HepG2 (cell line): ENCODE results near the gene DTD2. TPM values are rescaled to one million over a fixed set of nuclear protein-coding genes. Genes with fewer than 3 reads are reported as not detected.

Source experiments
- ATAC-seq: fragments of 200-7000 bp; cut with Tn5 transposase; 3 replicates; pipeline ENCODE4 v1.9.1; 2020; ENCODE audit warnings: mild to moderate bottlenecking, moderate library complexity
- BruUV-seq: library from RNA; stranded (reverse); fragments of 400-500 nt; replicated peaks from 2 replicates; lab custom pipeline; 2021; lab: Mats Ljungman, UMichigan
- CTCF ChIA-PET: fragments of 300-600 bp; formaldehyde crosslinking; extraction: SDS; loops from one replicate; lab custom pipeline; 2021; ENCODE audit warnings: low total read pairs, inconsistent platforms, low intra/inter-chr PET ratio; lab: Yijun Ruan, JAX
- POLR2A ChIA-PET: fragments of 350-600 bp; sonication (Branson Sonifier 250); formaldehyde crosslinking; loops from one replicate; lab custom pipeline; 2020; ENCODE audit warnings: antibody characterized with exemption, inconsistent platforms; lab: Yijun Ruan, JAX
- DNase-seq: peaks from one replicate; pipeline ENCODE4 v3.0.0-alpha.2; 2015; ENCODE audit warnings: low spot score
- FAIRE-seq: peaks from 3 replicates; lab custom pipeline; 2011; peaks lifted over from hg19 to GRCh38; lab: Jason Lieb, UNC
- H2AFZ ChIP-seq: one replicate; pipeline ENCODE4 v1.6.1; 2011; ENCODE audit warnings: low read length, inconsistent platforms
- H3K27ac ChIP-seq: fragments of 300-600 bp; 3 replicates; pipeline ENCODE4 v1.8.0; 2011; ENCODE audit warnings: mixed run types, mild to moderate bottlenecking, mixed read lengths, low read length, inconsistent platforms; ENCODE audit not compliant: insufficient read depth; ENCODE audit errors: extremely low read length
- H3K27me3 ChIP-seq, 2 experiments: fragments of 200-600 bp in 1 of 2; 2 replicates in 1 of 2; 3 replicates in 1 of 2; pipeline versions ENCODE4 v1.6.0 to v1.8.0; 2011; ENCODE audit warnings: low read length in 2 of 2, mild to moderate bottlenecking in 2 of 2, moderate library complexity in 2 of 2, inconsistent platforms in 1 of 2; ENCODE audit not compliant: insufficient read depth in 2 of 2, control insufficient read depth in 1 of 2
- H3K36me3 ChIP-seq, 2 experiments: fragments of 200-600 bp in 1 of 2; replicated peaks in 1 of 2; 2 replicates in 1 of 2; 3 replicates in 1 of 2; pipeline versions ENCODE4 v1.5.1 to v1.8.0; 2011; ENCODE audit warnings: low read length in 2 of 2, inconsistent platforms in 1 of 2; ENCODE audit not compliant: insufficient read depth in 2 of 2, control insufficient read depth in 1 of 2
- H3K4me1 ChIP-seq: 2 replicates; pipeline ENCODE4 v1.5.1; 2012; ENCODE audit warnings: low read length, inconsistent platforms; ENCODE audit not compliant: insufficient read depth
- H3K4me2 ChIP-seq: 2 replicates; pipeline ENCODE4 v1.6.0; 2011; ENCODE audit warnings: low read depth, low read length, inconsistent platforms
- H3K4me3 ChIP-seq, 3 experiments: fragments of 200-600 bp in 1 of 3; sonication (generic), shearing (Covaris generic) in 1 of 3; replicated peaks in 1 of 3; 2 replicates each; pipeline ENCODE4 v1.5.1; 2011 to 2016; ENCODE audit warnings: low read length in 3 of 3, inconsistent platforms in 2 of 3, low read depth in 2 of 3, mild to moderate bottlenecking in 2 of 3, control low read depth in 1 of 3, mixed read lengths in 1 of 3; ENCODE audit not compliant: insufficient read depth in 1 of 3
- H3K79me2 ChIP-seq: one replicate; pipeline ENCODE4 v1.6.1; 2011; ENCODE audit warnings: low read length, inconsistent platforms; ENCODE audit not compliant: insufficient read depth
- H3K9ac ChIP-seq: 2 replicates; pipeline ENCODE4 v1.6.0; 2011; ENCODE audit warnings: mild to moderate bottlenecking, low read depth, low read length, inconsistent platforms; ENCODE audit not compliant: insufficient read depth
- H3K9me3 ChIP-seq: 2 replicates; pipeline ENCODE4 v1.5.1; 2012; ENCODE audit warnings: mild to moderate bottlenecking, low read length
- H4K20me1 ChIP-seq: 2 replicates; pipeline ENCODE4 v1.6.0; 2011; ENCODE audit warnings: inconsistent platforms, mild to moderate bottlenecking, low read length, moderate library complexity; ENCODE audit not compliant: insufficient read depth
- KDM4B ChIP-seq: sonication (generic); formaldehyde crosslinking; IDR thresholded peaks from 2 replicates; pipeline ENCODE4 v1.4.0; 2020; ENCODE audit warnings: missing genetic modification reagents
- SMAD9 ChIP-seq: sonication (generic); formaldehyde crosslinking; IDR thresholded peaks from 2 replicates; pipeline ENCODE4 v1.5.1; 2020; ENCODE audit warnings: mild to moderate bottlenecking, missing genetic modification reagents
- U2AF1 ChIP-seq: fragments of 200-400 bp; formaldehyde crosslinking; optimal IDR thresholded peaks from 2 replicates; pipeline ENCODE3; 2017; ENCODE audit warnings: mild to moderate bottlenecking, low read depth, low read length
- ZBTB7A ChIP-seq: sonication (generic); formaldehyde crosslinking; IDR thresholded peaks from 2 replicates; pipeline ENCODE4 v1.8.0; 2022; ENCODE audit warnings: mild to moderate bottlenecking, missing genetic modification reagents
- ZNF205 ChIP-seq: IDR thresholded peaks from 2 replicates; pipeline ENCODE4 v1.6.1; 2018; ENCODE audit warnings: missing biosample characterization, missing genetic modification reagents
- ZNF263 ChIP-seq: sonication (generic); formaldehyde crosslinking; IDR thresholded peaks from 2 replicates; pipeline ENCODE4 v1.4.0; 2020; ENCODE audit warnings: missing genetic modification reagents
- ZSCAN29 ChIP-seq: sonication (generic); formaldehyde crosslinking; conservative IDR thresholded peaks from 2 replicates; pipeline ENCODE4 v1.4.0; 2020; ENCODE audit warnings: mild to moderate bottlenecking, missing genetic modification reagents
- WGBS: methylation state at CpG from one replicate; pipeline ENCODE4 v1.1.6; 2017; ENCODE audit warnings: low lambda C conversion rate; 5-methylcytosine and 5-hydroxymethylcytosine counted together
- in situ Hi-C: cut with HindIII; loops from 2 replicates; pipeline ENCODE4 v1.10.0; 2017; ENCODE audit warnings: low pct_unique_long_range_greater_than_20kb; ENCODE audit not compliant: extremely low pct_ligation_motif_present
- intact Hi-C: fragments of 100-400 bp; cut with micrococcal nuclease; formaldehyde crosslinking; loops from one replicate; pipeline ENCODE4 v1.10.0; 2022; ENCODE audit not compliant: unreplicated experiment
- polyA plus RNA-seq, 8 experiments: library from polyadenylated mRNA; depleted of rRNA in 3 of 8; stranded (reverse) in 7 of 8; unstranded in 1 of 8; fragments of >200 nt; fragmentation: Illumina TruSeq in 4 of 8; extraction: Trizol in 4 of 8; gene quantifications; 2 replicates each; pipeline versions ENCODE4 v1.2.1 to v1.2.3, GENCODE V29; 2011 to 2016; ENCODE audit warnings: low read depth in 4 of 8, missing spikeins in 1 of 8, mixed read lengths in 1 of 8; ENCODE audit not compliant: insufficient read depth in 1 of 8
- total RNA-seq, 5 experiments: library from RNA; depleted of rRNA; stranded (reverse); fragments of >200 nt; fragmentation: Illumina TruSeq; extraction: Trizol; gene quantifications; 2 replicates each; pipeline ENCODE4 v1.2.3, GENCODE V29; 2016; ENCODE audit warnings: low read depth in 1 of 5
- TF ChIP-seq, protein P1 (sequence below): sonication (generic); formaldehyde crosslinking; IDR thresholded peaks from 2 replicates; pipeline ENCODE4 v1.5.0; 2020; ENCODE audit warnings: mild to moderate bottlenecking, missing genetic modification reagents
- TF ChIP-seq, protein P2 (sequence below): sonication (generic); formaldehyde crosslinking; IDR thresholded peaks from 2 replicates; pipeline ENCODE4 v1.5.0; 2020; ENCODE audit warnings: mild to moderate bottlenecking, missing genetic modification reagents

Gene DTD2
- total and polyA plus RNA-seq, 2 of the 13 experiments (the other 11 are each of a cell fraction or from before 2014, with no cell fraction given): 22.3 to 49.8 TPM

DNA sequence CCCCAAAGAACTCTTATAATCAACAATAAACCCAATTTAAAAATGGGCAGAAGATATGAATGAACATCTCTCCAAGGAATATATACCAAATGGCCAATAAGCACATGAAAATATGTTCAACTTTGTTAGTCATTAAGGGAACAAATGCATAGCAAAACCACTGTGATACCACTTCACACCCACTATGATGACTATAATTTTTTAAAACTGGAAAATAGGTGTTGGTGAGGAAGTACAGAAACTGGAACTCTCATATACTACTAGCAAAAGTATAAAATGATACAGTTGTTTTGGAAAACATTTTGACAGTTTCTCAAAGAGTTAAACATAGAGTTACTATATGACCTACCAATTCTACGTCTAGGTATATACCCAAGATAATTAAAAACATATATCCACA is 27.5 kb downstream of the DTD2 start:
- no TSS peak for BruUV-seq
- no peak for DNase-seq
- peaks cover 8% of the 10 kb centered on the region; the same call in 1 of the 2 replicates for H3K4me1 ChIP-seq
- no peaks in the 10 kb centered on the region for H3K36me3 ChIP-seq
- no peaks in the 10 kb centered on the region for H4K20me1 ChIP-seq
- H3K9ac ChIP-seq: no peak overlapping the region
- in situ Hi-C loops (no loop called here), intact Hi-C loops (no loop called here)
- ChIA-PET POLR2A (interaction anchor here (1.8 kb wide), 1 partner anchor 9 kb away, joined by 16 read pairs; the partner anchor contains the start of gene HEATR5A), CTCF (no interaction called here)
- no peak overlapping the region for H2AFZ ChIP-seq
- no peak overlapping the region for H3K27ac ChIP-seq
- no peak overlapping the region for H3K4me2 ChIP-seq
- no peaks in the 10 kb centered on the region for H3K9me3 ChIP-seq
- no peak for FAIRE-seq
- H3K27me3 ChIP-seq: no peaks in the 10 kb centered on the region
- no peak for ATAC-seq
- H3K4me3 ChIP-seq: no peak overlapping the region
- WGBS: 96% methylated on average over 1 of the region's 1 CpG
- TF ChIP-seq U2AF1 (no peak), ZNF205 (no peak), ZBTB7A (CRISPR knock-in tag) (no peak), KDM4B (no peak), ZNF263 (CRISPR knock-in tag) (no peak)
- no peaks in the 10 kb centered on the region for H3K79me2 ChIP-seq

DNA sequence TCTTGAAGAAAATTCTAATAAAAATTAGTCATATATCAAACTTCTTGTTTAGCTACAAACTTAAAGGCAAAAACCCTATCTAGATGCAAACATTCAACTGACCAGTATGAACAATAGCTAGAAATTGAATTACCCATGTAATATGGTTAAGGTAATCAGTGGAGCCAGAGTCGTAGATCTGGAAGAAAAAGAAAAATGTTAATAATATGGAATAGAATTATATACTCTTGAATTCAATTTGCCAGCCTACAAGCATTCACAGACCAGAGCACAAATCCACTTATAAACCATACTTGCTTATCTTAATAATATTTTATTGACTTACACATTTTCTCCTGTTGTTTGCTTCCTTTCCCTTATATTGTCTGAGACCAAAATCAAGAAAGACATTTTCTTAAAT is 29.3 kb downstream of the DTD2 start:
- Histone ChIP-seq H3K4me1 (peaks cover under 1% of the 10 kb centered on the region; the same call in 1 of the 2 replicates), H3K79me2 (no peaks in the 10 kb centered on the region), H3K36me3 (no peaks in the 10 kb centered on the region), H3K27ac (no peak overlapping the region), H3K9ac (no peak overlapping the region), H3K27me3 (no peaks in the 10 kb centered on the region), H3K9me3 (no peaks in the 10 kb centered on the region), H3K4me3 (no peak overlapping the region), H3K4me2 (no peak overlapping the region), H4K20me1 (no peaks in the 10 kb centered on the region), H2AFZ (no peak overlapping the region)
- ATAC-seq (no peak), FAIRE-seq (no peak), DNase-seq (no peak)
- intact Hi-C loops: no loop called here
- CTCF ChIA-PET: no interaction called here
- 96% methylated on average over 1 of the region's 1 CpG for whole genome bisulfite sequencing
- no TSS peak for BruUV-seq
- TF ChIP-seq, protein P1, sequence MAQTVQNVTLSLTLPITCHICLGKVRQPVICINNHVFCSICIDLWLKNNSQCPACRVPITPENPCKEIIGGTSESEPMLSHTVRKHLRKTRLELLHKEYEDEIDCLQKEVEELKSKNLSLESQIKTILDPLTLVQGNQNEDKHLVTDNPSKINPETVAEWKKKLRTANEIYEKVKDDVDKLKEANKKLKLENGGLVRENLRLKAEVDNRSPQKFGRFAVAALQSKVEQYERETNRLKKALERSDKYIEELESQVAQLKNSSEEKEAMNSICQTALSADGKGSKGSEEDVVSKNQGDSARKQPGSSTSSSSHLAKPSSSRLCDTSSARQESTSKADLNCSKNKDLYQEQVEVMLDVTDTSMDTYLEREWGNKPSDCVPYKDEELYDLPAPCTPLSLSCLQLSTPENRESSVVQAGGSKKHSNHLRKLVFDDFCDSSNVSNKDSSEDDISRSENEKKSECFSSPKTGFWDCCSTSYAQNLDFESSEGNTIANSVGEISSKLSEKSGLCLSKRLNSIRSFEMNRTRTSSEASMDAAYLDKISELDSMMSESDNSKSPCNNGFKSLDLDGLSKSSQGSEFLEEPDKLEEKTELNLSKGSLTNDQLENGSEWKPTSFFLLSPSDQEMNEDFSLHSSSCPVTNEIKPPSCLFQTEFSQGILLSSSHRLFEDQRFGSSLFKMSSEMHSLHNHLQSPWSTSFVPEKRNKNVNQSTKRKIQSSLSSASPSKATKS (CRISPR knock-in tag): 0 out of 2 replicates have a peak, but pooled peaks have one; percentile 31
- no peak for TF ChIP-seq ZSCAN29
- TF ChIP-seq, protein P2, sequence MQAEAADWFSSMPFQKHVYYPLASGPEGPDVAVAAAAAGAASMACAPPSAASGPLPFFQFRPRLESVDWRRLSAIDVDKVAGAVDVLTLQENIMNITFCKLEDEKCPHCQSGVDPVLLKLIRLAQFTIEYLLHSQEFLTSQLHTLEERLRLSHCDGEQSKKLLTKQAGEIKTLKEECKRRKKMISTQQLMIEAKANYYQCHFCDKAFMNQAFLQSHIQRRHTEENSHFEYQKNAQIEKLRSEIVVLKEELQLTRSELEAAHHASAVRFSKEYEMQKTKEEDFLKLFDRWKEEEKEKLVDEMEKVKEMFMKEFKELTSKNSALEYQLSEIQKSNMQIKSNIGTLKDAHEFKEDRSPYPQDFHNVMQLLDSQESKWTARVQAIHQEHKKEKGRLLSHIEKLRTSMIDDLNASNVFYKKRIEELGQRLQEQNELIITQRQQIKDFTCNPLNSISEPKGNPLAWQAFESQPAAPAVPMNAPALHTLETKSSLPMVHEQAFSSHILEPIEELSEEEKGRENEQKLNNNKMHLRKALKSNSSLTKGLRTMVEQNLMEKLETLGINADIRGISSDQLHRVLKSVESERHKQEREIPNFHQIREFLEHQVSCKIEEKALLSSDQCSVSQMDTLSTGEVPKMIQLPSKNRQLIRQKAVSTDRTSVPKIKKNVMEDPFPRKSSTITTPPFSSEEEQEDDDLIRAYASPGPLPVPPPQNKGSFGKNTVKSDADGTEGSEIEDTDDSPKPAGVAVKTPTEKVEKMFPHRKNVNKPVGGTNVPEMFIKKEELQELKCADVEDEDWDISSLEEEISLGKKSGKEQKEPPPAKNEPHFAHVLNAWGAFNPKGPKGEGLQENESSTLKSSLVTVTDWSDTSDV (CRISPR knock-in tag): no peak
- no peak for TF ChIP-seq SMAD9 (CRISPR knock-in tag)
- POLR2A ChIA-PET: interaction anchor here (1.8 to 3.2 kb wide), 2 partner anchors 8 to 29 kb away, joined by 16 to 17 read pairs; partner anchors contain the start of genes DTD2 and HEATR5A
- in situ Hi-C loops: no loop called here
